B cell (primary cell): ENCODE measurements around the gene SCPEP1.

Source experiments
- EZH2 ChIP-seq: IDR thresholded peaks from 2 replicates; pipeline ENCODE4 v1.6.1; 2012; ENCODE audit warnings: borderline replicate concordance, low read depth, mild to moderate bottlenecking, moderate library complexity, low read length; ENCODE audit not compliant: insufficient read depth, poor library complexity, severe bottlenecking
- TF ChIP-seq, protein P1 (sequence below): fragments of 200-600 bp; IDR thresholded peaks from one replicate; pipeline ENCODE4 v1.8.0; 2022; ENCODE audit warnings: antibody characterized with exemption, mild to moderate bottlenecking

GRCh38 chr17:56930739-56931337 is 47.1 kb upstream of the SCPEP1 start:
- TF ChIP-seq, protein P1, sequence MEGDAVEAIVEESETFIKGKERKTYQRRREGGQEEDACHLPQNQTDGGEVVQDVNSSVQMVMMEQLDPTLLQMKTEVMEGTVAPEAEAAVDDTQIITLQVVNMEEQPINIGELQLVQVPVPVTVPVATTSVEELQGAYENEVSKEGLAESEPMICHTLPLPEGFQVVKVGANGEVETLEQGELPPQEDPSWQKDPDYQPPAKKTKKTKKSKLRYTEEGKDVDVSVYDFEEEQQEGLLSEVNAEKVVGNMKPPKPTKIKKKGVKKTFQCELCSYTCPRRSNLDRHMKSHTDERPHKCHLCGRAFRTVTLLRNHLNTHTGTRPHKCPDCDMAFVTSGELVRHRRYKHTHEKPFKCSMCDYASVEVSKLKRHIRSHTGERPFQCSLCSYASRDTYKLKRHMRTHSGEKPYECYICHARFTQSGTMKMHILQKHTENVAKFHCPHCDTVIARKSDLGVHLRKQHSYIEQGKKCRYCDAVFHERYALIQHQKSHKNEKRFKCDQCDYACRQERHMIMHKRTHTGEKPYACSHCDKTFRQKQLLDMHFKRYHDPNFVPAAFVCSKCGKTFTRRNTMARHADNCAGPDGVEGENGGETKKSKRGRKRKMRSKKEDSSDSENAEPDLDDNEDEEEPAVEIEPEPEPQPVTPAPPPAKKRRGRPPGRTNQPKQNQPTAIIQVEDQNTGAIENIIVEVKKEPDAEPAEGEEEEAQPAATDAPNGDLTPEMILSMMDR, result no peak
- TF ChIP-seq EZH2, result no peak
